GM18519 (cell line): ENCODE results near the gene ZNF569.

Experiments
- ATAC-seq: cut with Tn5 transposase; IDR thresholded peaks from one replicate; pipeline ENCODE4 v1.9.1; 2021; ENCODE audit warnings: mild to moderate bottlenecking, moderate library complexity; ENCODE audit not compliant: unreplicated experiment, low FRiP score

Gene ZNF569

GRCh38 chr19:37466798-37467607, at the start of gene ZNF569:
TSS of gene ZNF569 (minus strand) at chr19:37467444. CDS start at chr19:37444921, 22,523 bp downstream.
- ATAC-seq = no peak

- ATAC-seq = no peak
These were observed 46.2 kb upstream of the ZNF569 start for GRCh38 chr19:37513397-37513796.

- ATAC-seq = no peak
These were observed 44.6 kb upstream of the ZNF569 start for GRCh38 chr19:37511821-37512220.

- ATAC-seq = no peak
These were observed 43.9 kb upstream of the ZNF569 start for GRCh38 chr19:37511186-37511585.

GRCh38 chr19:37507167-37507464, 39.9 kb upstream of the ZNF569 start:
- no peak for ATAC-seq

GRCh38 chr19:37506387-37507166, 39.3 kb upstream of the ZNF569 start, which contains the start of gene ZNF793:
TSS of gene ZNF793 (plus strand) at chr19:37506939. CDS start at chr19:37523440, 16,501 bp downstream.
- no peak for ATAC-seq

GRCh38 chr19:37505958-37506386, 38.7 kb upstream of the ZNF569 start:
- ATAC-seq = no peak

GRCh38 chr19:37492213-37492612, 25.0 kb upstream of the ZNF569 start:
- ATAC-seq = no peak

GRCh38 chr19:37484406-37485168, 17.3 kb upstream of the ZNF569 start:
- ATAC-seq = no peak

GRCh38 chr19:37472165-37472564, 4.9 kb upstream of the ZNF569 start:
- no peak for ATAC-seq

GRCh38 chr19:37470216-37470615, 3.0 kb upstream of the ZNF569 start:
- ATAC-seq = no peak

- no peak for ATAC-seq
These were observed 1.9 kb upstream of the ZNF569 start, which contains the start of gene ZNF570 for GRCh38 chr19:37468961-37469777. TSS of gene ZNF570 (plus strand) at chr19:37469356. CDS start at chr19:37470355, 999 bp downstream.

GRCh38 chr19:37467608-37468090, 405 bp upstream of the ZNF569 start:
- no peak for ATAC-seq

- no peak for ATAC-seq
These were observed 907 bp downstream of the ZNF569 start for GRCh38 chr19:37466277-37466797.

- no peak for ATAC-seq
These were observed 14.6 kb downstream of the ZNF569 start for GRCh38 chr19:37452500-37453245.

GRCh38 chr19:37413313-37414084, 53.7 kb downstream of the ZNF569 start:
- no peak for ATAC-seq

GRCh38 chr19:37412700-37413099, 54.5 kb downstream of the ZNF569 start:
- no peak for ATAC-seq
